Epidermal melanocyte (primary cell): Measurements from ENCODE around the gene KCNJ15.

Experiments used
- DNase-seq: peaks from one replicate; pipeline ENCODE4 v3.0.0; 2011; ENCODE audit warnings: low spot score; ENCODE audit not compliant: insufficient read length

KCNJ15 gene

GRCh38 chr21:38297194-38297631, 40.4 kb downstream of the KCNJ15 start:
- no peak for DNase-seq

GRCh38 chr21:38297871-38298270, 41.1 kb downstream of the KCNJ15 start:
- no peak for DNase-seq

GRCh38 chr21:38298832-38299231, 42.0 kb downstream of the KCNJ15 start:
- DNase-seq, result no peak

GRCh38 chr21:38299671-38300070, 42.9 kb downstream of the KCNJ15 start:
- DNase-seq, result no peak

GRCh38 chr21:38300141-38300578, 43.4 kb downstream of the KCNJ15 start:
- DNase-seq, result no peak

- DNase-seq, result no peak
These were observed 44.8 kb downstream of the KCNJ15 start for GRCh38 chr21:38301321-38302214.

- no peak for DNase-seq
These were observed 46.5 kb downstream of the KCNJ15 start for GRCh38 chr21:38303300-38303699.

- no peak for DNase-seq
These were observed 49.8 kb downstream of the KCNJ15 start for GRCh38 chr21:38306433-38307141.

- DNase-seq, result no peak
These were observed 51.2 kb downstream of the KCNJ15 start for GRCh38 chr21:38307771-38308531.

- no peak for DNase-seq
These were observed 51.8 kb downstream of the KCNJ15 start for GRCh38 chr21:38308532-38309119.

- no peak for DNase-seq
These were observed 54.1 kb downstream of the KCNJ15 start for GRCh38 chr21:38310646-38311485.

- no peak for DNase-seq
These were observed 55.0 kb downstream of the KCNJ15 start for GRCh38 chr21:38311765-38312164.

GRCh38 chr21:38312822-38313221, 56.0 kb downstream of the KCNJ15 start:
- DNase-seq, result no peak

GRCh38 chr21:38314558-38314957, 57.8 kb downstream of the KCNJ15 start:
- no peak for DNase-seq

- no peak for DNase-seq
These were observed 58.3 kb downstream of the KCNJ15 start for GRCh38 chr21:38315122-38315521.

- no peak for DNase-seq
These were observed 63.0 kb downstream of the KCNJ15 start for GRCh38 chr21:38319781-38320180.

- DNase-seq, result no peak
These were observed 64.8 kb downstream of the KCNJ15 start for GRCh38 chr21:38321568-38321967.

- no peak for DNase-seq
These were observed 65.6 kb downstream of the KCNJ15 start for GRCh38 chr21:38322311-38322950.

GRCh38 chr21:38323721-38324531, 67.1 kb downstream of the KCNJ15 start:
- DNase-seq, result no peak
